AG09309 (cell line): ENCODE measurements around the gene CCNDBP1.

Experiments used
- DNase-seq: peaks from one replicate; pipeline ENCODE4 v3.0.0-alpha.2; 2010; ENCODE audit warnings: low read depth
- H3K4me3 ChIP-seq: 2 replicates; pipeline ENCODE4 v1.5.1; 2011; ENCODE audit warnings: mild to moderate bottlenecking, low read depth, low read length, moderate library complexity; ENCODE audit not compliant: control insufficient read depth
- TF ChIP-seq, protein P1 (sequence below): IDR thresholded peaks from 2 replicates; pipeline ENCODE4 v1.5.1; 2011; ENCODE audit warnings: mild to moderate bottlenecking, low read depth, low read length, inconsistent platforms; ENCODE audit not compliant: insufficient read depth, control insufficient read depth; ENCODE audit errors: missing control alignments

The CCNDBP1 gene

GRCh38 chr15:43210172-43210745 lies 25.1 kb downstream of the CCNDBP1 start:
- DNase-seq, result no peak
- H3K4me3 ChIP-seq, result no peak overlapping the region
- TF ChIP-seq, protein P1, sequence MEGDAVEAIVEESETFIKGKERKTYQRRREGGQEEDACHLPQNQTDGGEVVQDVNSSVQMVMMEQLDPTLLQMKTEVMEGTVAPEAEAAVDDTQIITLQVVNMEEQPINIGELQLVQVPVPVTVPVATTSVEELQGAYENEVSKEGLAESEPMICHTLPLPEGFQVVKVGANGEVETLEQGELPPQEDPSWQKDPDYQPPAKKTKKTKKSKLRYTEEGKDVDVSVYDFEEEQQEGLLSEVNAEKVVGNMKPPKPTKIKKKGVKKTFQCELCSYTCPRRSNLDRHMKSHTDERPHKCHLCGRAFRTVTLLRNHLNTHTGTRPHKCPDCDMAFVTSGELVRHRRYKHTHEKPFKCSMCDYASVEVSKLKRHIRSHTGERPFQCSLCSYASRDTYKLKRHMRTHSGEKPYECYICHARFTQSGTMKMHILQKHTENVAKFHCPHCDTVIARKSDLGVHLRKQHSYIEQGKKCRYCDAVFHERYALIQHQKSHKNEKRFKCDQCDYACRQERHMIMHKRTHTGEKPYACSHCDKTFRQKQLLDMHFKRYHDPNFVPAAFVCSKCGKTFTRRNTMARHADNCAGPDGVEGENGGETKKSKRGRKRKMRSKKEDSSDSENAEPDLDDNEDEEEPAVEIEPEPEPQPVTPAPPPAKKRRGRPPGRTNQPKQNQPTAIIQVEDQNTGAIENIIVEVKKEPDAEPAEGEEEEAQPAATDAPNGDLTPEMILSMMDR, result no peak

GRCh38 chr15:43210807-43211206 lies 25.6 kb downstream of the CCNDBP1 start:
- TF ChIP-seq, protein P1, result no peak
- DNase-seq, result no peak
- H3K4me3 ChIP-seq, result no peak overlapping the region

GRCh38 chr15:43211224-43211735 lies 26.1 kb downstream of the CCNDBP1 start:
- no peak overlapping the region for H3K4me3 ChIP-seq
- TF ChIP-seq, protein P1, result no peak
- no peak for DNase-seq

- no peak for DNase-seq
- H3K4me3 ChIP-seq, result no peak overlapping the region
- TF ChIP-seq, protein P1, result no peak
Observed at GRCh38 chr15:43212299-43212698, 27.1 kb downstream of the CCNDBP1 start.

DNA sequence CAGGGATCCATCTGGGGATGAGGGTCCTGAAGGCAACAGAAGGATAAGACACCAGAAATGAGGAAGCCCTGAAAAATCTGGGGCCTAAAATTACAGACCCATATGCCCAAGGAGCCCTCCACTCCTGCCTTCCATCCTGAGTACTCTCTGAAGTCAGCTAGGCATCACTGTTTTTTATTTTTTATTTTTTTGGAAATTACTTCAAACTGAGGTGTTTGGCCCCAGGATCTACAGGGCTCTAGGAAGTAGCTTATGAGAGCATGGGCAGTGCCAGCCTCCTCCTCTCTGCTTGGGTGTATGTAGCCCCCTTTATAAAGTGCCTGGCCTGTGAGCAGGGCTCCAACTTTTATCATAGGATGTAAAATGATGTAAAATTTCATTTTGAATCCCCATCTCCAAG lies 27.7 kb downstream of the CCNDBP1 start:
- H3K4me3 ChIP-seq, result no peak overlapping the region
- TF ChIP-seq, protein P1, result no peak
- no peak for DNase-seq

DNA sequence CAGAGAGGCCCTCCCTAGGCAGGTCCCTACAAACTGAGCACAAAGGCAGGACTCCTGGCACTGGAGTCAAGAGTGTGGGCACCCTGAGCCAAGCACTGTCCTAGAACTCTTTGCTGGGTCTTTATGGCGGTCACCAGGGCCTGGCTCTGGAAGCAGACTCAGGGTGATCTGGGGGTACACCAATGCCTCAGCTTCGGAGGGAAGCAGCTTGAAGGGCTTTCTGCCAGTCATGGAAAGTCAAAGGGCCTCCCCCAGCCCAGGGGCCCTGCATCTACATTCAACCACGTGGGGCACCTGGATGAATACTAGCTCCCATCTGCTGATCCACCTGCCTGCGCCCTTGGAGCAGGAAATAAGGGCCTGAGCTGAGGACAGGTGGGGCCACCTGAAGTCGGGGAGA lies 28.3 kb downstream of the CCNDBP1 start:
- H3K4me3 ChIP-seq, result no peak overlapping the region
- TF ChIP-seq, protein P1, result no peak
- DNase-seq, result no peak
